GM19351 (cell line): ENCODE data around the gene PDRG1.
A peak's percentile ranks its signal among the peaks of the same experiment; 100 is the strongest.

Experiments
- ATAC-seq: cut with Tn5 transposase; IDR thresholded peaks from one replicate; pipeline ENCODE4 v1.9.1; 2021; ENCODE audit warnings: mild to moderate bottlenecking, moderate library complexity; ENCODE audit not compliant: unreplicated experiment

PDRG1 gene

DNA sequence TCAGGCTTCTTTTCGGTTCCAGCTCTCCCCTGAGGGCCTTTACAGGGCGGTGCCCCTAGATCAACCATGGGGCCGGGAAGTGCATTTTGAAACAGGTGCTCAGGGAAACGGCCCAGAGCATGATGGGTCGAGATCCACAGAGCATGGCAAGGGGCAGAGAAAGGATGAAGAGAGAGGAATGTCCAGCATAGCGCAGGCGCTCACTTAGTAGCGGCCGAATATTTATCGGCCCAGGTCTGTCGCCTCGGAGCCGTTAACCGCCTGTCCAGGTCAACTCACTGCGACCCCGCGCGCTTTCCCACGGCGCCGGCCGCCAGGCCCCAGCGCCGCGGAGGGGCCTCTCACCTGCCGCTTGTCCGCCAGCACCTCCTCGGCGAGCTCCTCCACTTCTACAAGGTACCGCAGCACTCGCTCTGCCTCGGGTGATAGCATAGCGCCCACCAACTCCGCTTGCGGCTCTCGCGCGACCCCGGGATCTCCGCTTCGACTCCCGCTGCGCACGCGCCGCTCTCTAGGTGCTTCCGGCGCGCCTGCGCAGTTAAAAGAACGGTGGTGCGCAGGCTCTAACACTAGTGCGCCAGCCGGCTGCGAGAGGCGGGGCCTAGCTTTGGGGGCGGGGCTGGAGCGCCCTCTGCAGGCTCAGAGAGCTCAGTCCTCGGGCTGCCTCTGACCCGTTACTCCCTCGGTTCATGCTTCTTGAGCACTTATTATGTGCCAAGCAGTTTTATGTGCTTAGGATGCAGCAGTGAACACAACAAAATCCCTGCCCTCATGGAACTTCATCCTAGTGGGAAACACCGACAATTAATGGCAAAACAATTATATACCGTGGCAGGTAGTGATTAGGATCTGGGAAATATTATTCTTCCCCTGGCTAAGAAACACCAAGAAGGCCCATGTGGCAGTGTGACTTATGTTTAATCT lies at the start of gene PDRG1:
Gene PDRG1 (minus strand): TSS at position 517 of the 924 bp plus-strand sequence. CDS start 85 bp downstream, at position 432.
- ATAC-seq: peak; percentile 94

DNA sequence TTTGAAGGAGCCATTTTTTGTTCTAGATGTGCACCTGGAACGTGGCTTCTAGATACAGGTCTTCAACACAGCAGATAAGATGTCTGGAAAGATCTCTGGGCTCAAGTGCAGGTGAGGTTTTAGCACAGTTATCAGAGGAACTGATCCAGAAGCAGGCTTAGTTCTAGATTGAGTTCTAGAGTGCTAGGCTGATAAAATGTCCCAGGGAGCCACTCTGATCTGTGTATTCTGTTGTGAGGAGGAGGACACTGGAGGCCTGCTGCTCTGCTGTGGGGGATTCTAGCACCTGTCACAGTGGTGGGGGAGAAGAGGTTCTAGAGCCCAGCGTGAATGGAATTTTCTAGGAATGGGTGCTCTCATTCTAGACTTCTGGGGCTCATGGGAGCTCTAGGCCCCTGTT lies 46.4 kb upstream of the PDRG1 start:
- no peak for ATAC-seq

DNA sequence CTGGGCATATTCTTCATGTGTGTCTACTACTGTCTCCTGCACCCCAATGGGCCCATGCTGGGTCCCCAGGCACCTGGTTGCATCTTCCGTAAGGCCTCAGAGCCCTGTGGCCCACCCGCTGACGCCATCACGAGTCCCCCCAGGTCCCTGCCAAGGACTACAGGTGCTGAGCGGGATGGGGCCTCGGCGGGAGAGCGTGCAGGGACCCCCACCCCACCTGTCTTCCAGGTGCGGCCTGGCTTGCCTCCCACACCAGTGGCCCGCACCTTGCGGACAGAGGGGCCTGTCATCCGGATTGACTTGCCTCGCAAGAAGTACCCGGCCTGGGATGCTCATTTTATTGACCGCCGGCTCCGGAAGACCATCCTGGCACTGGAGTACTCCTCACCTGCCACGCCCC lies 45.1 kb upstream of the PDRG1 start:
- no peak for ATAC-seq

DNA sequence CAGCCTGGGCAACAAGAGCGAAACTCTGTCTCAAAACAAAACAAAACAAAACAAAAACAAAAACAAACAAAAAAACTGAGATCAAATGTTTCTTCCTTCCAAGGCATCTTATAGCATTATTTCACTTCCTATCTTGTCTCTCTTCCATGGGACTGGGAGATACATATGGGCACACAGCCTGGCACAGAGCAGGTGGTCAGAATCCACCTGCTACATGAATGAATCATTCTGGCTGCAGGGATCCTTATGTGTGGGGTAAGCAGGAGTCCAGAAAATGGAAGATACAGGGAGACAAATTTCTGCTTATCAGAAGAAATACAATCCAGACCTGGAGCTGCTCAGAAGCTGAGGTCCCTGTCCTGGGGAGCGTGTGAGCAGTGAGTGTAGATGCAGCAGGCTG lies 40.2 kb upstream of the PDRG1 start:
- no peak for ATAC-seq

DNA sequence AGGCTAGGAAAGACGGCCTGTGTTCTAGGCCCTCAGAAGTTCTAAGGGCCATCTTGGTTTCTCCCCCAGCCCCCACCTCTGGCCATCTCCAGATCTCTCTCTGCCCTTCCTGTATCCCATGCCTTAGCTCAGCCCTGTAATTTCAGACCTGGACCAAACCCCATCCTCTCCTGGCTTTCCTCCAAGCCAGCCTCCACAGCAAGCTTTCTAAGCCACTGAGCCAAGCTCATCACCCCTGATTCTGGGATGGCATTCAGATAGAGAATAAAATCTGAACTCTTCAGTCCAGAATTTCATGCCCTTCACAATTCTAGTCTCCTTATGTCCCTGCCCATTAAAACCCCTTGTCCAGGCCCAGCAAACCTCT lies 39.5 kb upstream of the PDRG1 start:
- ATAC-seq: no peak

DNA sequence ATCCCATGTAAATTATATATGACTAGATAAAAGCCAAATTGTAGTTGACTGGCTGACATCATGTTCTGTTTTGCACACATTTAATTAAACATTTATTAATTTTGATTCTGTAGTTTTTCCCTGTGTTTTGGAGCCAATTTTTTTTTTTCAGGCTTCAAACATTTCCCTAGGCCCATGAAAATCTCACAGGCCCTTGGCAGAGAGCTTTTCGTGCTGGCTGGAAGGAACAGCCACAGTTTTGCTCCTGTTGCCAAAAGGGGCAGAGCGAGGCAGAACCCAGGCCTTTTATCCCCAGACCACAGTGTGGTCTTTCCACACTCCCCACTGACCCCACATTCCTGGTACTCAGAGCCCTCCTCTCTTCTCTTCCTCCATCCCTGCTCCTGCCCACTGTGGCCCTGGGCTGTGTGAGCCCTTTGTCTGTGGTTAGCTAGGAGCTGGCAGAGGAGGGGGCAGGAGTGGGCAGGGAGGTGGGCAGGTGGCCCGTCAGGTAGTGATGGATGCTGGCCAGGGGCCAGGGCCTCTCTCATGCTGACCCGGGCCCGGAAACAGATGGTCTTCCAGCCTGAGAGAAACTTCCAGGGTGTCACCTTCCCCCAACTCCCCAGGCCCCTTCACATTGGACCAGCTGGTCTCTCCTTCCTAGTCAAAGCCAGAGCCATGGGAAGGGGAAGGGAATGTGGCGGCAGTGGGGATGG lies 38.9 kb upstream of the PDRG1 start:
- ATAC-seq: no peak

DNA sequence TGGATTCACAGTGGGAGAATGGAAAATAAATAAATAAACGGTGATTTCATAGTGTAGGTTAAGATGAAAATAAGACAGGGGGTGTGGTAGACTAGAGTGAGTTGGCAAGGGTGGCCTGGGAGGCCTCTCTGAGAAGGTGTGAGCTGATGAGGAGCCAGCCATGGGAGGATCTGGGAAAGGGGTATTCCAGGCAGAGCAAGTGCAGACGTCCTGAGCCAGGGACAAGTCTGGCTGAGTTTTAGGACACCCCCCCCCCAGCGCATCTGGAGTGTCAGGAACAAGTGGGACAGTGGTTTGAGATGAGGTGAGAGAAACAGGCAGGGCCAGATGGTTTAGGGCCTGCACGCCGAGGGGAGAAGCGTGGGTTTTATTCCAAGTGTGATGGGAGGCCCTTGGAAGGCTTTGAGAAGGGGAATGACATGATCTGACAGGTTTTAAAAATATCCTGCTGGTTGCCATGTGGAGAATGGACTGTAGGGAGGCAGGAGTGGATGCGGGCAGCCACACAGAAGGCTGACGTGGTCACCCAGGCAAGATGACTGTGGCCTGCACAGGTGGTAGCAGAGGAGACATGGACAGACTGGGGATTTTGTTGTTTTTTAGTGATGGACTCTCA lies 37.3 kb upstream of the PDRG1 start:
- ATAC-seq: no peak

DNA sequence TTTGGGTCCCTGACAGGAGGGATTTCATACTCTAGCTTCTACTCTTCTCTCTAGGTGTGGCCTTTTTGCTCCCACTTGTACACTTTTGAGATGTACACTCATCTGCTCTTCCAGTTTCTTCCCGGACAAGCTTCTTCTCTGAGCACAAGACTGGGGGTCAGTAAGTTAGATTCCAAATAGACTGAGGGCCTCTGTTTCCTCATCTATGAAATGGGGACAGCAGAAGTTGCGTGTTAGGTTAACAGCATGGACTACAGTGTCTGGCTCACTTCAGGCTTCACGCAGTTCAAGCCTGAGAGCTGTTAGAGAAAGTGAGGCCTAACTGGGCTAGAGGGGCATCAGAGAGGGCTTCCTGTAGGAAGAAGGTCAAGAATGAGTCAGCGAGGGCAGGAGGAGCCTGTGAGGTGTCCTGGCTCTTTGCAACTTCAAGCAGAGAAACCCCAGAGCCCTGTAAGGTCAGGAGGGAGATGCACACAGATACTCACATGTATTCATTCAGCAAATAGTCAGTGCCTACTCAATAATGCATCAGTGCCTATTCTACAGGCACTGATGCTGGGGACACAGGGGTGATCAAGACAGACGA lies 36.7 kb upstream of the PDRG1 start:
- ATAC-seq: no peak

DNA sequence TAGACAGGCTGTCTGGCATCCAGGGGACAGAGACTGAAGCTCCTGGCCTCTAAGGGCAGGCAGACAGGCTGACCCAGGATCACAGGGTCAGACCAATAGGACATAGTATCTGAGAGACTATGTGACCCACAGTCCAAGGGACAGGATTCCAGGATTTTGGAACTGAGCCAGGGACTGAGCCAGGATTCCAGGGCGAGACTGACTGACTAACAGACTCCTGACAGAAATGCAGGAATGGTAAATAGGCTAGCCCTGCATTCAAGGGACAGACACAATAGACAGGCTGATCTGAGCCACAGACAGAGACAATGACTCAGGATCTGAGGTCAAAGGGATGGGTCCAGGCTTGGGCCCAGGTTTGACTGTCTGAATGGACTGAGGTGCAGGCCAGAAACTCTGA lies 35.9 kb upstream of the PDRG1 start:
- no peak for ATAC-seq

DNA sequence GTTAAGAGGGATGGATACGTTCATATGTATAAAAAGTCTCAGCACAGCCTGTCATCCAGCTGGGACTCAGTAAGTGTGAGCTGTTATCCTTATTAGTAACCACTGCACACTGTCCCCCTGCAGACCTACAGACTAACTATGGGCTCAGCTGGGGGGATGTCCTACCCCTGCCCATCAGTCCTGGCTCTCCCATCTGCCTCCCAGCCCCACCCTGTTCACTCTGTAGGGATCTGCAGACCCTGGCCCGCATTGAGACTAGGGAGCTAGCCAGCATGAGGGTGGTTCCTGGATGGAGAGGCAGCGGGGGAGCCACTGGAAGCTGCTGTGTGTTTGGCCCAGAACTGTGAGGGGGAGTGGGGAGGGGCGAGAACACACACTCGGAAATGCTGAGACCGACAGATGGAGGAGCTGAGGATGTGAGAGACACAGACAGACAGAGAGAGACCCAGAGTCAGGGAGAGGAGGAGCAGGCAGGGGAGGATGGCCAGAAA lies 33.2 kb upstream of the PDRG1 start:
- ATAC-seq: no peak

DNA sequence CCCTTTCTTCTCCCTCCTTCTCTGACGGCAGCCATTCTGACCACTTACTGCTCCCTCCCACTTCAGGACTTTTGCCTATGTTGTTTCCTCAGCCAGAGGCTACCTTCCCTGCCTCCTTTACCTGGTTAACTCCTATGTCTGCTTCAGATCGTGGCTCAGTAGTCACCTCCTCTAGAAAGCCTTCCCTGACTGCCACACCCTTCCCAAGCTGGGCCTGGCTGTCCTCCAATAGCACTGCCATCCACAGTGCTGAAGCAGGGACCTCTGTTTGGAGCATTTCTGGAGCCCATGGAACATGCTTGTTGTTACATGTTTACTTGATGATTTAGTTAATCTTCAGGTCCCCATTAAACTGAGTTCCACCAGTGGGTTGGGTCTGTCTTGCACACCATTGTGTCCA lies 29.9 kb upstream of the PDRG1 start:
- no peak for ATAC-seq

DNA sequence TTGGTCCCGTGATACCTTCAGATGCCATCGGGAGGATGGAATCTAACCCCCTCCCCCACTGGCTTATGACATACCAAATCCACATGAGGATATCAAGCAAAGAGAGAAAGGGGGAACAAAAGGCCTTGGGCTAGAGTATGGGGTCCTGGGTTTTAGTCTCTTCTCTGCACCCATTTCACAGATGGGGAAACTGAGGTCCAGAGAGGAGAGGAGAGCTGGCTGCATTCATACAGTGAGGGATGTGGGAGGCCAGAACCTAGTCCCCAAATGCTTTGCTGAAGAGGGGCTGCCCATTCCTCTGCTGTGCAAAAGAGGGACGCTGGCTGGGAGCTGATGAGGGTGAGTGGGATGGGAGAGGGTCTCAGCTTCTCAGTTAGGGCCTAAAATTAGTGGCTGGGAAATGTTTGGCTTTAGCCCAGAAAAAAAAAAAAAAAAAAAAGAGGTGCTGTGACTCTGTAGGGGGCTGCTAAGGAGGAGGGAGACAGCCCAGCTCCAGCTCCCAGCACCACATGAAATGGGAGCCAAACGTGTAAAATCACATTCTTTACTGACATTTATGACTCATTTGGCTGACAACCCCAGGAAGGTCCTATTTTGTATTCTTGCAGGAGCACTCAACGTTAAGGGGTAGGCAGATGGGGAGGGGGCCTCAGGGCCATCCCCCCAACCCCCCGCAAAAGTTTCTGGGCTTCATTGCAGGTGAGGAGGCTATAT lies 28.0 kb upstream of the PDRG1 start:
- ATAC-seq: no peak

DNA sequence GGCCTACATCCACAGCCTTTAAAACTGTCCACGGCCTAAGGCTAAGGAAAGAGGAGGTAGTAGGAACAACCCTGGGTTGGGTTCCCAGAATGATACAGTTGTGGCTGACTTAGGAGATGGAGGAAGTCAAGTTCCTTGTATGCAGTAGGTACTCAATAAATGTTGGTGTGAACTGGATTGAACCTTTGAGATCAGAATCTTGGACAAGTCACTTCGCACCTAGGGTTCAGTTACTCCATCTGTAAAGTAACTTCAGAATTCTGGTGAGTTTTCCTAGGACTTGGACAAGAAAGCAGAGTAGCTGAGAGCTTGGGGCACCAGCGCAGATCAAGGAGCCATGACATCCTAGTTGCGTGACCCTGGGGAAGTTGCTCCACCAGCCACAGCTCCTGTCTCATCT lies 25.2 kb upstream of the PDRG1 start:
- no peak for ATAC-seq

DNA sequence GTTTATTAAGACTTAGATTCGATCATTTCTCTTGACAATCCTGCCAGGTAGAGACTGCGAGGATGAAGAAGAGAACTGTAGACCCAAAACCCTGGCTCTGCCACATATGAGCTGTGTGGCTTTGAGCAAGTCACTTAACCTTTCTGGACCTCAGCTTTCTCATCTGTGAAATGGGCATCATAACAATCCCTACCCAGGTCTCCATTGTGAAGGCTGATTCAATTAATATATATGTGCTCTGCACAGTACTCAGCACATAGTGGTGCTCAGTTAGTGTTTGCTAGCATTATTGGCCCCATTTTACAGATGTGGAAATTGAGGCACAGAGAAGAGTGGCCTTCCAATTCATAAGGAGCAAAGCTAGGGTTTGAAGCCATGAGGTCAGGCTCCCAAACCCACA lies 24.0 kb upstream of the PDRG1 start:
- ATAC-seq: no peak

DNA sequence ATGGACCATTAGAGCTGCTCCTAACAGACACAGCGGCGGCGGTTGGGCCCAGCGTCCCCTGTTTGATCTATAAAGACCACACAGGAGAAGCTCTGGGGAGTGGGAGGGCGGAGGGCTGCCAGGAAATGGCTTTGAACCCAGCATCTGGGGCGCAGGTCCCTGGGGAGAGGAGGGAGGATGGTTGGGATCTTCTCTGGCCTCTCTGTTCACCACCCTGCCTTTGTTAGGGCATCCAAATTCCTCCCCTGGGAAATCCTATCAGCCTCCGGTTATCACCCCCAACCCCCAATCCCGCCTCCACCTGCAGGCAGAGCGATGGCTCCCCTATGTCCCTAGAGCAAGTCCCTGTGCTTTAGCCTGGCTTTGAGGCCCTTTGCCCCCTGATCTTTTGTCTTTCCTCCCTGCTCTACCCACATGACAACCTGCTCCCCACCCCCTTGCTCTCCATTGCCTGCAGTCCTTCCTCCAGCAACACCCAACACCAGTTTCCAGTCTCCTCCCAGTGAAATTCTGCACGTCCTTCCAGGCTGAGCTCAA lies 23.2 kb upstream of the PDRG1 start:
- no peak for ATAC-seq

DNA sequence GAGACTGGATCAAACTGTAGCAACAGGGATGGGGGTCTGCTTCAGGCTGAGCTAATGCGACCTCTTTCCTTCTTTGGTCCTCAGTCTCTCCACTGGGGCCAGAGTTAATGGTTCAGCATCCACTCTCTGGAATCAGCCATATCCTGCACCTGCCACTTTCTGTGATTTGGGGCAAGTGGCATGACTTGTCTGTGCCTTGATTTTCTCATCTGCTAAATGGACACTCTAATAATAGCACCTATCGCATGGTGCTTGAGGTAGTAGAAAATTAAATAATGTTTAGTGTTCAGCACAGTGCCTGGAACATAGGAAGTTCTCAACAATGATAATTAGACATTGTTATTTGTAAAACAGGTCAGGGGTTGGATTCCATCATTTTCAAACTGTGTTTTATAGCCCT lies 22.4 kb upstream of the PDRG1 start:
- no peak for ATAC-seq

DNA sequence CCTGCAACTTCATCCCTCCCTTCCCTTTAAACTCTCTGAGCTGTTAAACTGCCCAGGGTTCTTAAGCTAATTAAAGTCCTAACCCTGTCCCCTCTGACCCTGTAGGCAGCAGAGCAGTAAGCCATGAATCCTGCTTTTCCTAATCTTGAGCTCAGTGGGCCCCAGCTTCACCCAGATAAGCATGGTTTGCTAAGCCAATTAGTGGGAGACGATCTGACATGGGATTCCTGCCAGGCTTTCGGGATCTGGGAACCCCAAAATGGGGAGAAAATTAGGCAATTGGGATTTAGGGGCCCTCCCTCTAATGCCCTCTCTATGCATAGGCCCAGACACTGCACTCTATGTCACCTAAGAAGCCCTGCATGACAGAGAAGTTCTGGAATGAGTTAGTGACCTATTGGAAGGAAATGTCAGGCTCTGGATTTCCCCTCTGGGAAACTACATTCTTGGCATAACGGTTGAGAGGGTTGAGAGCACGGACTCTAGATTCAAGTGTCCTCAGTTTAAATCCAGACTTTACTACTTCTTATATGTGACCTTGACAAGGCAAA lies 20.7 kb upstream of the PDRG1 start:
- ATAC-seq: no peak

DNA sequence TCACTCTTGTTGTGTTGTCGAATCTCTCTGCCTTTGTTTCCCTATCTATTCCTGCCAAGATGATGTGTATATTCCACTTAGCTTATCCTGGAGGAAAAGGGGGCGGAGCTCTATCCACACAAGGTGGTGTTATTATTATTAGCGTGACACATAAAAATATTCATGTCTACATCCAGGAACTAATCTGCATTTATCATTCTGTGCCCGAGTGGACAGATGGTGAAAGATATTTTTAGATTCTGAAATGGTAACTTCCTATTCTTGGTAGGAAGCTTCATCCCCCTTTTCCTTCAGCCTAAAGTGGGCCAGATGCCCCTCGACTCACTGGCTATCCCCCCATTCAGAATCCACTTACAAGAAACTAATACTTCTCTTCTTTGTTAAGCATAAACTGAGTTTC lies 18.1 kb upstream of the PDRG1 start:
- no peak for ATAC-seq

DNA sequence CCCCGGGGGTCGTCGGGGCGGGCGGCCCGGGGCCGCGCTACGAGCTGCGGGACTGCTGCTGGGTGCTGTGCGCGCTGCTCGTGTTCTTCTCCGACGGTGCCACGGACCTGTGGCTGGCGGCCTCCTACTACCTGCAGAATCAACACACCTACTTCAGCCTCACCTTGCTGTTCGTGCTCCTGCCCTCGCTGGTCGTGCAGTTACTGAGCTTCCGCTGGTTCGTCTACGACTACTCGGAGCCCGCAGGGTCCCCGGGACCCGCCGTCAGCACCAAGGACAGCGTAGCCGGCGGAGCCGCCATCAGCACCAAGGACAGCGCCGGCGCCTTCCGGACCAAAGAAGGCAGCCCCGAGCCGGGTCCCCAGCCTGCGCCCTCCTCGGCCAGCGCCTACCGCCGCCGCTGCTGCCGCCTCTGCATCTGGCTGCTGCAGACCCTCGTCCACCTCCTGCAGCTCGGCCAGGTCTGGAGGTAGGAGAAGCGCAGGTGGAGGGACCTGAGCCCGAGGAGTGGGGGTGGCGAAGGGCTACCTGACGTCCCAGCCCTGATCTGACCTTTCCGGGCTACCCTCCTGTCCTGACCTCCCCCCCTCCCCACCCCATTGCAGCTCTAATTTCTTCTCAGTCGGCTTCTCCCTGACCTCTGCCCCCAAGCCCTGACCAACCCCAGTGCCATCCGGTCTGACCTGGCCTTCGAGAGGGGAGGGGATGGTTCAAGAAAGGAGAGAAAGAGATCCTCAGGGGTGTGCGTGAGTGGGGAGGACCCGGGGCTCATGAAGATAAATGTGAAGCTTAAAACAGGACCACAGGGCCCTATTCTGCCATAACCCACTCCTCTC lies 16.7 kb upstream of the PDRG1 start:
- peak; percentile 50 for ATAC-seq
